ENCODE data around the gene RNF167.
A peak's percentile ranks its signal among the peaks of the same experiment; 100 is the strongest.

Gene RNF167

DNA sequence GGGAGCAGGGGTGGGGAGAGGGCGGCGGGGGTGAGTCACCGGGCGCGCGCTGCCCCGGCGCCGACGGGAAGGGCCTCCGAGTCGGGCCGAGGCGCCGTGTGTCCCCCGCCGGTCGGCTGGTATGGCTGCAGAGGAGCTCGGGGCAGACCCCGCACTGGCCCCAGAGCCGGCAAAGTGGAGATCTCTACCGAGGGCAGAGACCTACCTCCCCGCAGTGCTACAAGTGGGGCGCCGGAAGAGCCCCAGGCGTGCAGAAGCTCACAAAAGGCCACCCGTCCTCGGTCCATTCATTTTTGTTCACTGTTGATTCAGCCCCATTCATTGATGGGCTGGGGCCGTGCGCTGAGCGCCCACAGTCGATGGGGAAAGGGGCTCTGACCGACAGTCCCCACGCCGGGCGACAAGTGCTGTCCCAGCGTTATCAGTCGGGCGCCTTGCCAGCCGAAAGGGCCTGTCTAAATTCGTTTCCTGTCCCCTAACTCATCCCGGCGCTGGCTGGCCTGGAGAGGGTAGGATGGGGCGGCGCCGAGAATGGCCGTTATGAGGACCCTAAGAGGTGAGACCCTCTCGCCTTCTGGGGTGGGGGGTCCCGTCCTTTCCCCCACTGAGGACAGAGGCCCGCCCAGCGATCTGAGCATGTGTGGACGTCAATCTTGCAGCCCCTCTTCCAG is 10.1 kb downstream of the RNF167 start (continued):
- TF ChIP-seq ZNF561 (tag by site-specific recombination; IDR thresholded peaks at IDR 0.05; ENCODE audit: borderline replicate concordance) = peak; percentile 59; the same call in 1 of the 2 replicates
- TF ChIP-seq ZNF366 (tag by site-specific recombination; conservative IDR thresholded peaks at IDR 0.05) = no peak
- TF ChIP-seq ZNF521 (tag by site-specific recombination; IDR thresholded peaks at IDR 0.05) = no peak
- TF ChIP-seq, protein P1, sequence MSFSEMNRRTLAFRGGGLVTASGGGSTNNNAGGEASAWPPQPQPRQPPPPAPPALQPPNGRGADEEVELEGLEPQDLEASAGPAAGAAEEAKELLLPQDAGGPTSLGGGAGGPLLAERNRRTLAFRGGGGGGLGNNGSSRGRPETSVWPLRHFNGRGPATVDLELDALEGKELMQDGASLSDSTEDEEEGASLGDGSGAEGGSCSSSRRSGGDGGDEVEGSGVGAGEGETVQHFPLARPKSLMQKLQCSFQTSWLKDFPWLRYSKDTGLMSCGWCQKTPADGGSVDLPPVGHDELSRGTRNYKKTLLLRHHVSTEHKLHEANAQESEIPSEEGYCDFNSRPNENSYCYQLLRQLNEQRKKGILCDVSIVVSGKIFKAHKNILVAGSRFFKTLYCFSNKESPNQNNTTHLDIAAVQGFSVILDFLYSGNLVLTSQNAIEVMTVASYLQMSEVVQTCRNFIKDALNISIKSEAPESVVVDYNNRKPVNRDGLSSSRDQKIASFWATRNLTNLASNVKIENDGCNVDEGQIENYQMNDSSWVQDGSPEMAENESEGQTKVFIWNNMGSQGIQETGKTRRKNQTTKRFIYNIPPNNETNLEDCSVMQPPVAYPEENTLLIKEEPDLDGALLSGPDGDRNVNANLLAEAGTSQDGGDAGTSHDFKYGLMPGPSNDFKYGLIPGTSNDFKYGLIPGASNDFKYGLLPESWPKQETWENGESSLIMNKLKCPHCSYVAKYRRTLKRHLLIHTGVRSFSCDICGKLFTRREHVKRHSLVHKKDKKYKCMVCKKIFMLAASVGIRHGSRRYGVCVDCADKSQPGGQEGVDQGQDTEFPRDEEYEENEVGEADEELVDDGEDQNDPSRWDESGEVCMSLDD (tag by site-specific recombination; IDR thresholded peaks at IDR 0.05) = no peak
- TF ChIP-seq, protein P2, sequence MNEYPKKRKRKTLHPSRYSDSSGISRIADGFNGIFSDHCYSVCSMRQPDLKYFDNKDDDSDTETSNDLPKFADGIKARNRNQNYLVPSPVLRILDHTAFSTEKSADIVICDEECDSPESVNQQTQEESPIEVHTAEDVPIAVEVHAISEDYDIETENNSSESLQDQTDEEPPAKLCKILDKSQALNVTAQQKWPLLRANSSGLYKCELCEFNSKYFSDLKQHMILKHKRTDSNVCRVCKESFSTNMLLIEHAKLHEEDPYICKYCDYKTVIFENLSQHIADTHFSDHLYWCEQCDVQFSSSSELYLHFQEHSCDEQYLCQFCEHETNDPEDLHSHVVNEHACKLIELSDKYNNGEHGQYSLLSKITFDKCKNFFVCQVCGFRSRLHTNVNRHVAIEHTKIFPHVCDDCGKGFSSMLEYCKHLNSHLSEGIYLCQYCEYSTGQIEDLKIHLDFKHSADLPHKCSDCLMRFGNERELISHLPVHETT (tag by site-specific recombination; IDR thresholded peaks at IDR 0.05) = 0 out of 2 replicates have a peak, but pooled peaks have one; percentile 0
- TF ChIP-seq ZNF324 (tag by site-specific recombination; IDR thresholded peaks at IDR 0.05) = peak; percentile 40; the same call in 1 of the 2 replicates
- TF ChIP-seq, protein P3, sequence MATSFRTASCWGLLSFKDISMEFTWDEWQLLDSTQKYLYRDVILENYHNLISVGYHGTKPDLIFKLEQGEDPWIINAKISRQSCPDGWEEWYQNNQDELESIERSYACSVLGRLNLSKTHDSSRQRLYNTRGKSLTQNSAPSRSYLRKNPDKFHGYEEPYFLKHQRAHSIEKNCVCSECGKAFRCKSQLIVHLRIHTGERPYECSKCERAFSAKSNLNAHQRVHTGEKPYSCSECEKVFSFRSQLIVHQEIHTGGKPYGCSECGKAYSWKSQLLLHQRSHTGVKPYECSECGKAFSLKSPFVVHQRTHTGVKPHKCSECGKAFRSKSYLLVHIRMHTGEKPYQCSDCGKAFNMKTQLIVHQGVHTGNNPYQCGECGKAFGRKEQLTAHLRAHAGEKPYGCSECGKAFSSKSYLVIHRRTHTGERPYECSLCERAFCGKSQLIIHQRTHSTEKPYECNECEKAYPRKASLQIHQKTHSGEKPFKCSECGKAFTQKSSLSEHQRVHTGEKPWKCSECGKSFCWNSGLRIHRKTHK (tag by site-specific recombination; IDR thresholded peaks at IDR 0.05) = no peak
- TF ChIP-seq, protein P4, sequence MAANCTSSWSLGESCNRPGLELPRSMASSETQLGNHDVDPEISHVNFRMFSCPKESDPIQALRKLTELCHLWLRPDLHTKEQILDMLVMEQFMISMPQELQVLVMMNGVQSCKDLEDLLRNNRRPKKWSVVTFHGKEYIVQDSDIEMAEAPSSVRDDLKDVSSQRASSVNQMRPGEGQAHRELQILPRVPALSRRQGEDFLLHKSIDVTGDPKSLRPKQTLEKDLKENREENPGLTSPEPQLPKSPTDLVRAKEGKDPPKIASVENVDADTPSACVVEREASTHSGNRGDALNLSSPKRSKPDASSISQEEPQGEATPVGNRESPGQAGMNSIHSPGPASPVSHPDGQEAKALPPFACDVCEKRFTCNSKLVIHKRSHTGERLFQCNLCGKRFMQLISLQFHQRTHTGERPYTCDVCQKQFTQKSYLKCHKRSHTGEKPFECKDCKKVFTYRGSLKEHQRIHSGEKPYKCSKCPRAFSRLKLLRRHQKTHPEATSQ (tag by site-specific recombination; IDR thresholded peaks at IDR 0.05) = no peak
- no peak for TF ChIP-seq KLF8 (tag by site-specific recombination; IDR thresholded peaks at IDR 0.05)
- TF ChIP-seq SP3 (tag by site-specific recombination; IDR thresholded peaks at IDR 0.05) = 0 out of 2 replicates have a peak, but pooled peaks have one; percentile 14
- no peak for TF ChIP-seq ZNF214 (tag by site-specific recombination; IDR thresholded peaks at IDR 0.05; ENCODE audit: borderline replicate concordance)

DNA sequence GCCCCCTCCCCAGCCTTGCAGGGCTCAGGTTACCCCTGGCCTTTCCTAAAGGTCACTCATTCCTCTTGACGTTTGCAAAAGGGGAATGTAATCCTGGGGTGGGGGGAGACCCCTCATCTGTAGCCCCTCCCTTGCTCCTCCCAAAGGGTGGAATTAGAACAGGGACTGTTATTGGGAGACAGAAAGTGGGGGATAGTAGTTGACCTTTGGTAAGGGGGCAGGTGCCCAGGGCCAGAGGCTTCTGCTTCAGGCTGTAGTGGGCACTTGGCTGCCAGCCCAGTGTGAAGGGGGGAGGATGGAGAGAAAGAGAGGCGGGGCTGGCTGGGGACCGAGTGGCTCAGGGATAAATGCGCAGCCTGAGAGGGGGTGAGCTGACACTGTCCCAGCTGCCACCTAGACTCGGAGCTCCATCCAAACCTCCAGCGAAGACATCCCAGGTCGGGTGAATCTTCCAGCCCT is 10.7 kb downstream of the RNF167 start, which contains the start of gene ENO3:
TSS of gene ENO3 (plus strand) at position 374 of the 459 bp plus-strand sequence. CDS start 711 bp downstream, outside the sequence.
- ChIA-PET CTCF (interaction anchor here (1.1 to 1.5 kb wide), 2 partner anchors 42 to 489 kb away, joined by 3 to 4 read pairs; no protein-coding TSS in a partner anchor), POLR2A (interaction anchor here (0.9 to 17.9 kb wide), 6 partner anchors 8 to 47 kb away, joined by 3 to 358 read pairs (median 4); partner anchors contain the start of genes INCA1, KIF1C, RNF167 and SLC25A11)
- peaks cover 16% of the 10 kb centered on the region for H3K4me1 ChIP-seq (ENCODE audit: control insufficient read depth, insufficient read depth, low read length)
- peak within 1 kb of the TSS; percentile 29 for H3K4me3 ChIP-seq (ENCODE audit: low read depth, low read length)
- H3K36me3 ChIP-seq (ENCODE audit: control insufficient read depth in 2 of 2, insufficient read depth in 1 of 2, low read length in 2 of 2) = peaks cover 2 to 16% of the 10 kb centered on the region in 2 experiments; a peak in 2 of 3 replicates
- H3K9me3 ChIP-seq (ENCODE audit: control insufficient read depth, insufficient read depth, low read depth, low read length) = no peaks in the 10 kb centered on the region
- peak within 1 kb of the TSS; percentile 99 for H3K27ac ChIP-seq (ENCODE audit: extremely low read depth, low read depth, low read length)
- TF ChIP-seq ZBTB48 (tag by site-specific recombination; IDR thresholded peaks at IDR 0.05) (peak; percentile 41; the same call in 1 of the 2 replicates), SP3 (tag by site-specific recombination; IDR thresholded peaks at IDR 0.05) (peak; percentile 41; the same call in 1 of the 2 replicates), ZNF530 (tag by site-specific recombination; IDR thresholded peaks at IDR 0.05; ENCODE audit: low read depth) (no peak), YY2 (tag by site-specific recombination; IDR thresholded peaks at IDR 0.05) (no peak), ZBTB1 (tag by site-specific recombination; IDR thresholded peaks at IDR 0.05) (no peak), GLI4 (tag by site-specific recombination; IDR thresholded peaks at IDR 0.05) (no peak), ZNF707 (tag by site-specific recombination; IDR thresholded peaks at IDR 0.05) (no peak), ZNF423 (tag by site-specific recombination; IDR thresholded peaks at IDR 0.05) (no peak)
- TF ChIP-seq, protein P4 (tag by site-specific recombination; IDR thresholded peaks at IDR 0.05) = no peak
- TF ChIP-seq, protein P5, sequence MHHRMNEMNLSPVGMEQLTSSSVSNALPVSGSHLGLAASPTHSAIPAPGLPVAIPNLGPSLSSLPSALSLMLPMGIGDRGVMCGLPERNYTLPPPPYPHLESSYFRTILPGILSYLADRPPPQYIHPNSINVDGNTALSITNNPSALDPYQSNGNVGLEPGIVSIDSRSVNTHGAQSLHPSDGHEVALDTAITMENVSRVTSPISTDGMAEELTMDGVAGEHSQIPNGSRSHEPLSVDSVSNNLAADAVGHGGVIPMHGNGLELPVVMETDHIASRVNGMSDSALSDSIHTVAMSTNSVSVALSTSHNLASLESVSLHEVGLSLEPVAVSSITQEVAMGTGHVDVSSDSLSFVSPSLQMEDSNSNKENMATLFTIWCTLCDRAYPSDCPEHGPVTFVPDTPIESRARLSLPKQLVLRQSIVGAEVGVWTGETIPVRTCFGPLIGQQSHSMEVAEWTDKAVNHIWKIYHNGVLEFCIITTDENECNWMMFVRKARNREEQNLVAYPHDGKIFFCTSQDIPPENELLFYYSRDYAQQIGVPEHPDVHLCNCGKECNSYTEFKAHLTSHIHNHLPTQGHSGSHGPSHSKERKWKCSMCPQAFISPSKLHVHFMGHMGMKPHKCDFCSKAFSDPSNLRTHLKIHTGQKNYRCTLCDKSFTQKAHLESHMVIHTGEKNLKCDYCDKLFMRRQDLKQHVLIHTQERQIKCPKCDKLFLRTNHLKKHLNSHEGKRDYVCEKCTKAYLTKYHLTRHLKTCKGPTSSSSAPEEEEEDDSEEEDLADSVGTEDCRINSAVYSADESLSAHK (tag by site-specific recombination; IDR thresholded peaks at IDR 0.05) = no peak

Measured in HEK293 (cell line).